Cardiac septum (tissue), 1 donor: Measurements from ENCODE around the gene KRTAP5-5. TPM values are rescaled to one million over a fixed set of nuclear protein-coding genes. Genes with fewer than 3 reads are reported as not detected.
"Not testable (repeated sequence)": the region's sequence is repeated elsewhere in the genome, so short reads cannot be mapped to it uniquely, and the experiment has no call there.

Source experiments
- DNase-seq: peaks from one replicate; pipeline ENCODE4 v3.0.0-alpha.2; 2020; ENCODE audit warnings: low spot score
- intact Hi-C: fragments of 100-400 bp; cut with DNase I; formaldehyde crosslinking; loops from one replicate; pipeline ENCODE4 v1.14.0; 2022
- total RNA-seq: library from RNA; stranded (reverse); fragmentation: NEBNext Ultra II Directional; extraction: Animal tissue kit (Norgen Biotek cat#: 25700); gene quantifications from one replicate; pipeline ENCODE4 v1.2.1, GENCODE V29; 2021
- donor health status: DM: no; HTN: no; CAD: no.

KRTAP5-5 gene
- total RNA-seq, 1 donor from 2014 or later, result not detected

DNA sequence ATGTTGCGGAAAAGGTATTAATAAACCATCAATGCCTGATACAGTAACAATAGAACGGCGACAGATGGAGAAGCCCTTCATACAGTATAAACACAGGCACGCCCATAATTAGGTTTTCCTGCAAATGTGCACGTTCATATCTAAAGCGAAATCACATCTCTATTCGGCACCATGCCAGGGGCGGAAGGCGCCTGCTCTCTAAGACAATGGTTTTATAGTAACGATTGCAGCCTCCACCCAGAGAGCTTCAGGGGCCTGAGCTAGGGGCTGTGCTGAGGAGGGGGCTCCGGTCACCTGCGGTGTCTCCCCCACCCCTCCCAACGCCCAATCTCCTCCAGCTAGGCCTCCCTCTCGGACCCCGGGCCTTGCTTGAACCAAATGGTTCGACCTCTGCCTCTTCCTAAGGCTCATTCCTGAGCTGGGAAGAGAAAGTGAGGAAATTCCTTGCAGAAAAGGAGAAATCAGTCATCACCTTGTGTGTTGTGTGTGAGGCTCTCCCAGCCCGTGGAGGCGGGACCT is 9.6 kb downstream of the KRTAP5-5 start:
- intact Hi-C loops, result no loop called here
- peak; percentile 81 for DNase-seq

DNA sequence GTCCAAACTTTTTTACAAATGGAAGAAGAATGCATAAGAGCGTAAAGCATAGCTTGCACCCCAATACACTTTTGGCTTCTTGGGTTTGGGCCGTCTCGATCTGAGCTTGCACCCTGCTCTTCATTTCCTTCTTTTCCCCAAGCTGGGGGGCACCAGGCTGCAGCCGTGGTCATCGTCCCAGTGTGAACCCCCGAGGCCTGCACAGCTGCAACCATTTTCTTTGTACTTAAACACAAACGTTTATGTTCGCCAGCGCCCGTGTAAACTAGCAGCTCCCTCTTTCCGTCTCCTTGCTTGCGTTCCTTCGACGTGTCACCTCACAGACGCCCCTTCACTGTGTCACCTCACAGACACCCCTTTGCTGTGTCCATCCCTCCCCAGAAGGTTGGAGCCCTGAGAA is 10.1 kb downstream of the KRTAP5-5 start:
- DNase-seq, result no peak
- intact Hi-C loops, result no loop called here

DNA sequence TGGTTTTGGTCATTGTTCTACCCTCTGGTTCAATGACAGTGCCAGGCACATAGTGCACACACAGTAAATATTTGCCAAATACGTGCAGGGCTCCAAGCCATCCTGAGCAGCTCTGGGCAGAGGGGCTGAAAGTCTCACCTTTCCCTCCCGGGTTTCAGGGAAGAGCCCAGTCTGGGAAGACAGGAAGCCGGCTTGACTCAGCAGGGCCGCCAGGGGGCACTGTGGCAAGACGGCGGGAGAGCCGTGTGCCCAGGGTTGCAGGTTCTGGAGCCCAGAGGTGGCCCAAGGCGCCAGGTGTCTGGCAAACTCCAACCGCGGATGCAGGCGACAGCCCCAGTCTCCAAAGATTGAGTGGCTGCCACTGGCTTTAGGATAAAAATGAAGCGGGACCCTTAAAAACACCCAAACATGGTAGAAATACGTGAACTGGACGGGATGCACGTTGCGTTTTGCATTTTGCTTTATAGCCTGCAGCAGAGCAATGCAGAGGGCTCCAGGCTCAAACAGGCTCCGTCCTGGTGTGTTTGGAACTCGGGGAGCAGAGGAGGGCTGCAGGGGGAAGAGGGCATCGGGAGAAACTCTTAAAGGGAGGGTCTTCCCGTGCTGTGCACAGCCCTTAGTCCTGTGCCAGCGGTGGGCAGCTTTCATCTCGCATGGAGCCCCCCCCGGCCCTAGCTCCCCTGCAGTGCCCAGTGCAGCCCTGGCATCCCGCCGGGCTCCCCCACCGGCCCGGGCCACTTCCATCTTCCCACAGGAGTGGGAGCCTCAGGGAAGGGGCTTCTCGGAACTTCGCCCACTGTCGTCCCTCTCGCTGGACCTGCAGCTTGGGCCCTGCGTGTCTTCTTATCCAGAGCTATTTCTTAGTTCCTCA is 10.7 kb downstream of the KRTAP5-5 start:
- intact Hi-C loops, result no loop called here
- DNase-seq, result no peak

DNA sequence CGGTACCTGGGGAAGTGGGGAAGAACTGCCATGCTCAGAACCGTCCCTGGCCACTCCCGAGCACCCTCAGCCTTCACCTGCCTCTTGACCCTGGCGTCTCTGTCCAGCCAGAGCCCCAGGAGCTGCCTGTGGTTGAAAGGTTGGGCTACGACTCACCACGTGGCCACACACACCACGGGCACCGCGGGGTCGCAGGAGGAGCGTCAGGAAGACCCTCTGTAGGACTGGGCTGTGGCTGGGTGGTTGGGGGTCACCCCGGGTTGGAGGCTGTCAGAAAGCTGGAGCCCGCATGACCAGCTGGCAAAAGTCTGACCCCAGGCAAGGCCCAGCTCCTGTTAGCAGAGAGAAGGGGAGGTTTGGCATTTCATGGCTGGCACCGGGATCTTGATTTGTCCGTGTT is 11.5 kb downstream of the KRTAP5-5 start:
- intact Hi-C loops, result no loop called here

DNA sequence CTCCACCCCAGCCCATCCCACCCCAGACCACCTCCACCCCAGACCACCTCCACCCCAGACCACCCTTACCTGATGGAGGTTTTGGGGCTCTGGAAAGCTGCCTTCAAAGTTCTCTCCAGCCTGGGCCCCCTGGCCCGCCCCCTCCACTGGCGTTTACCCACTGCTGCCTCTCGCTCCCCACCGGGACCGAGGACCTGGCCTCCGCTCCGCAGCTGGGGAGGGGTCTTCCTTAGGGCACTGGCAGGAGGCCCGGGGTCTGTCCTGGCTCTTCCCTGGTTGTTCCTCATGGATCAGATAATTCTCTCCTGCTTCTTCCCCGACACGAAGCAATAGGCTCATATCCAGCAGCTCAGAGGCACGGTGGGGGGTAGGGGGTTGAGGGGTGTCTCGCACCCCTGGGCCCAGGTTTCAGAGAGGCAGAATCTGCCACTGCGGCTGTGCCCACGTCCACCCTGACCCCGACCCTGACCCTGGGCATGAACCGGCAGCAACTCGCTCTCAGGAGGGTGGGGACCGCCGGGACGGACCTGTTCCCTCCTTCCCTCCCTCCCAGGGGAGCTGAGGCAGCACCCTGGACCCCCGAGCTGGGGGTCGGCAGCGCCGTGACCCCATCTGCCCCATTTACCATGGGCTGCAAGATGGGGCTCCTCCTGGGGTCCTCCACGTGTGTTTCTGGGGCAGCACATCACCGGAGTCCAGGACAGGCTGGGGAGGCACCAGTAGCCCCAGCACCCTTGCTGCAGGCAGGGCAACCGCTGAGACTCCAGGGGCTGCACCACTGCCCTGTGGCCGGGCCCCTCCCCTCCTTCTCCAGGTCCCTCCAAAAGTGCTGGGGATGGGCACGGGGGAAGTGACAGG is 12.9 kb downstream of the KRTAP5-5 start:
- DNase-seq, result no peak
- intact Hi-C loops, result no loop called here

More for the DNA sequence above, 11.5 kb downstream of the KRTAP5-5 start:
- no peak for DNase-seq

DNA sequence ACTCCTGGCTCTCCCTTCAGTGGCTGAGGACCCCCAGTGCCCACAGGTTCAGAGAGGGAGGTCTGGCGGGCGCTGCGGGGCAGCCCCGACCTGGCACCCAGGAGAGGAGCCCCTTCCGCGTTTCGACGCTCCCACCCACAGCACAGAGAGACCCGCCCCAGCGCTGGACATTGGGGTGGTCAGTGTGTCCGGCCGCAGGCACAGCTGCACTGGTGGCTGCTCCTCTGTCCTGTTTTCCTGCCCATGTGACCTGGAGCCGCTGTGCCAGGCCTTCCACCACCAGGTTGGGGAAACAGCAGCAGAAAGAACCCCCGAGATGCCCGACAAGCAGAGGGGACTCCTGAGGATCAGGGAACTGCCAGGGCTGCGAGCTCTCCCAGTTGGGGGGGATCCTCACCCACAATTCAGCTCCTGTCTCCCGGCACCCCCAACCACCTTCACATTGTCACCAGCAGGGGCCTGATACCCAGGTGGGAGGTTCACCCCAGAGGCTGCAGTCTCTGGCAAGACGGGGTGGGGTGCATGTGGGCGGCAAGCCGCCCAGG is 13.6 kb downstream of the KRTAP5-5 start:
- intact Hi-C loops, result no loop called here
- no peak for DNase-seq

DNA sequence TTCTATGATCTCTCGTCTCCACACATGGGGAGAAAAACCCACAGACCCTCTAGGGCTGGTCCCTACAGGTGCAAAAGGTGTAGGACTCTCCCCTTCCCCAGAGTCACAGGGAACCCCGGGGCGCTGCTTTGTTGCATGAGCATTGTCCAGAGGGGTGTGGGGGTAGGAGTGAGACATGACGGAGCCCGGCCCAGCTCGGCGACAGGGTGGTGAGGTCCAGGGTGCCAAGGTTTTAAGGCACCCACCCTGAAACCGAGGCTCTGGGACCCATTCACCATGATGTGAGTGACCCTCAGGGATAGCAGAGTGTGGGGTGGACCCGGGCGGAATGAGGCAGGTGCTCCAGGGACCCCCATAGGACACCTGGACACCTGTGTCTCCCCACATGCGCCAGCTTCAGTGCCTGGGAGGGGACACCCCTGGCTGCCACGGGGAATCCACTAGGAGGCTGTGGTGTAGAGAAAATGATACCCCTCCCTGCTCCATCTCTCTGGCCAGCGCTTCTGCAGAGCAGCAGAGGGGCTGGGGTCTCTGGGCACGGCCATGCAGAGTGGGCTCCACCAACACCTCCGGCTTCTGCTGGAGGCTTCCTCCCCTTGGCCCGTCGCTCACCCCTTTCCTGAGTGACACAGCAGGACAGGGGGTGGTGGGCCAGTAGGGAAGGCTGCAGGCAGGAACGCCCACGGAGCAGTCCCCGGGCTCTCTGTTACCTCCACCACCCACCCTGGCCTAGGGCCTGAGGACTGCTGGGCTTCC is 15.2 kb downstream of the KRTAP5-5 start:
- intact Hi-C loops, result no loop called here

DNA sequence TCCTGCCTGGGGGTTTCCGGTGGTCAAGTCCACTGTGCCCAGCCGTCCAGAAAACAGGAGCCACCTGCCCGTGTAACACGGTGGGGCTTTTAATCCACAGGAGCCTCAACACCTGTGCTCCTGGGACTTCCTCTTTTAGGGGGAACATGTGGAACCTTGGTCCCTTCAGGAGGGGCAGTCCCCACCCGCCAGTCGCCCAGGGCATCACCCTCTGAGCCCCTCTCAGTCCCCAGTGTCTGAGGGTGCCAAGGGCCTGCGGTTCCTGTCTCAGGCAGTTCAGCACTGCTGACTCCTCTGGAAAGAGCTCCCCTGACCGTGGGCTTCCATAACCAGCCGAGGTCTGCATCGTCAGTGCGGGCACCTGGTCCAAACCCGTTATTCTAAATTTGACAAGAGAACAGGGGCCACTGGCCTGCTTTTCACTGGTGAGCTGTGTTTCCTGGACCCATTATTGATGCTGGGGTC is 15.8 kb downstream of the KRTAP5-5 start:
- DNase-seq, result no peak
- intact Hi-C loops, result no loop called here

More for the DNA sequence above, 15.2 kb downstream of the KRTAP5-5 start:
- no peak for DNase-seq

DNA sequence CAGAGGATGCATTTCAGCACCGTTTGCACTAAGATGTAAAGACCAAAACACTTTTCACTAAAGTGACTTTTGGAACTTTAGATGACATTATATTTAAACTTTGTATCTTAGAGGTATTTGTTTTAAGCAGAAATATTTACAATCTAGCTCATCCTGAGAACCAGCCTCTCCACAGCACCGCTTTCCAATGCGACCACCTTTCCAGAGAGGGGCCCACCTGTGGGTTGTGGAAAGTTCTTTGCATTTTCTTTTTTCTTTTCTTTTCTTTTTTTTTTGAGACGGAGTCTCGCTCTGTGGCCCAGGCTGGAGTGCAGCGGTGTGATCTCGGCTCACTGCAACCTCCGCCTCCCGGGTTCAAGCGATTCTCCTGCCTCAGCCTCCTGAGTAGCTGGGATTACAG is 17.0 kb downstream of the KRTAP5-5 start:
- intact Hi-C loops, result not testable (repeated sequence)

DNA sequence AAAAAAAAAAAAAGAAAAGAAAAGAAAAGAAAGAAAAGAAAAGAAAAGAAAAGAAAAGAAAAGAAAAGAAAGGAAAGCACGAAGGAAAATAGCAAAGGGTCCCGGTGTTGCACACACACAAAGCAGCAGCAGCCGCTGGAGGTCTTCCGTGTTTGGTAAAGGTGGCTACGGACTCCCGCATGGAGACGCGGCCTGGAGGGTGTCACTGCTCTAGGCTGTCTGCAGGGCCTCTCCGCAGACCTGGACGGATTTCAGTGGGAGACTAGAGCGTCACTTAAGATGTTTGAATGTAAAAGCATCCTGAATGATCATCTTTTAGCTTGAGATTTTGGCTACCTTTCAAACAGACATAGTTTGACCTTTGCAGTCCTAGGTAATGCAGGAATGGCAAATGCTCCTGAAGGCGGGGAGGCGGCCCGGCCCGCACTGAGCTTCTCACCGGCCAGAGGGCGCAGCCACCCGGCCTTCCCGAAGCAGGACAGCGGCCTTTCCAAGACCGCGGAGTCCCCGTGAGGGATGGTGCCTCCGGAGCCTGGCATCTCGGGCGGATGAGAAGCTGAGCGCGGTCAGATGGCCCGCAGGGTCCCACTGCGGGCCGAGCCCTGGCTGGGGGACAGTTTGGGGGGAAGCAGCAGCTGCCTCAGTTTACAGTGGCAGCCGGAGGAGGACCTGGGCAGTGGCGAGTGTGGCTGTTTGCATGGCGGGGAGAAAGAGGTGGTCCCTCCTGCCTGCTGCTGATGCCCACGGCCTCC is 18.5 kb downstream of the KRTAP5-5 start:
- DNase-seq, result no peak
- intact Hi-C loops, result no loop called here

More for the DNA sequence above, 17.0 kb downstream of the KRTAP5-5 start:
- not testable (repeated sequence) for DNase-seq

DNA sequence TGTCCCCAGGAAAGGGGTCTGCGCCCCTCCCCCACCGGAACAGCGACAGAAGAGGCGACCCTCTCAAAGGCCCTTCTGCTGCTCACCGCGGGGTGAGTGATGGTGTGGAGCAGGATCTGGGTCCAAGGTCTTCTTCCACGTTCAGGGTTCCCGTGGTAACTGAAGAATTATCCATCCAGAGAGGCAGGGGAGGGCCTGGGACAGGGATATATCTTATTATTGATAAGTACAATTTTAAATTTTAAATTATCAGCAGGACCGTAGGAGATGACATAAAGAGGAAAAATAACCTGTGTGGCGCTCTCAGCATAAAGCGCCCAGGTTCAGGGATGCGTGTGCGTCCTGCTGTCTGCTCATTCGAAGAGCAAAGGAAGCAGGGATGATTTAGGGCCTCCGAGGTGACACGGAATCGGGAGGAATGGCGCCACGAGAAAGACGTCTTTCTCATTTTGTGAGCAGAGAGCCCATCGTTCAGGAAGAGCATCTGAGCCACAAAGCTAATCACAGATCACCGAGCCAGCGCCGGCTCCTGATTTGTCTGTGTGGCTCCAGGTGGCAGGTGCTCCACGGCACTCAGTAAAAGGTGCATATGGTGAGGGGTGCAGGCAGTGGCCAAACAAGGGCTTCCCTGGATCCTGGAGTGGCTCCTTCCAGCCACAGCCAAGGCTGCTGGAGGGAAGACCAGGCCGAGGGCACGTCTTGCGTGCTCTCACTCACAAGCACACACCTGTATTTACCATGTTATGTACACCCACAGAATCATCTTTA is 19.3 kb downstream of the KRTAP5-5 start:
- DNase-seq, result no peak
- intact Hi-C loops, result no loop called here

DNA sequence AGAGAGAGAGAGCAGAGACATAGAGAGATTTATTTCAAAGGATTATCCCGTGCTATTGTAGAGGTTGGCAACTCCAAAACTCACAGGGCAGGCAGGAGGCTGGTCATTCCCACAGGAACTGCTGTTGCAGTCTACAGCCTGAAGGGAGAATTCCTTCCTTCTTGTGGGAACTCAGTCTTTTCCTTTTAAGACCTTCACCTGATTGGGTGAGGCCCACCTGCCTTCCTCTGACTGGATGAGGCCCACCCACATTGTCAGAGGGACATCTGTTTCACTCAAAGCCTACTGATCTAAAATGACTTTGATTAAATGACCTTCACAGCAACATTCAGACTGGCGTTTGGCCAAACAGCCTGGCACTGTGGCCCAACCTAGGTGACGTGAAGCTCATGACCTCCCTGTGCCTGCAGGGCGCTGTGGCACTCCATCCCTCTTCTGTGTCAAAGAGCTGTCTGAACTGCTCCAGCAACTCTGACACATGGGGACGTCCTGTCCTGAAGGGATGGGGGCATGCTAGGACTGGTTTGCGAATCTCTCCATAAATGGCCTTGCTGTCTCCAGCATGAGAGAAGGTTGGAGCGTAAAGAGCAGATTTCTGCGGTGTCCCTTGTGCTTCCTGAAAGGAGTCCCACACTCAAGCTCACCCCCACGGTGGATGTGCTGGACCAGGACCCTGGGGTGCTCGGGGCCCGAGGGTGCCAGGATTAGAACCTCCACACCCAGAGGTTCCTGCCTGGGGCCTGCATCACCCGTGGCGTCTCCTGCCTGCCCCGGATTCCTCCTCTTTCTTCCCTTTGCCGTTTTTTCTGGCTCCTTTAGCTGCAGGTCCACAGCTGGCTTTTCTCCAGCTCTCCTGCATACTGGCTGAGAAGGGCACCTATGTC is 20.7 kb downstream of the KRTAP5-5 start:
- DNase-seq, result peak; percentile 72
- intact Hi-C loops, result no loop called here

DNA sequence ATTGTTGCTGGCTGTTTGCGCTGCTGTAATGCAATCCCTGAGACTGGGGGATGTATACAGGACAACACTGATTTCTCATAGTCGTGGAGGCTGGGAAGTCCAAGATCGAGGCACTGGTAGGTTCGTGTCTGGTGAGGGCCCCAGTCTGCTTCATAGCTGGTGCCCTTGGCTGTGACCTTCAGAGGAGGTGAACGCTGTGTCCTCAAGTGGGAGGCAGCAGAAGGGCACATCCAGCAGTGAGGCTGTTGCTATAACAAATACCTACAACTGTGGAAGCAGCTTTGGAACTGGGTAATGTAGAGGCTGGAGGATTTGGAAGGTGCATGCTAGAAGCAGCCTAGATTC is 21.3 kb downstream of the KRTAP5-5 start:
- intact Hi-C loops, result no loop called here
- DNase-seq, result no peak

DNA sequence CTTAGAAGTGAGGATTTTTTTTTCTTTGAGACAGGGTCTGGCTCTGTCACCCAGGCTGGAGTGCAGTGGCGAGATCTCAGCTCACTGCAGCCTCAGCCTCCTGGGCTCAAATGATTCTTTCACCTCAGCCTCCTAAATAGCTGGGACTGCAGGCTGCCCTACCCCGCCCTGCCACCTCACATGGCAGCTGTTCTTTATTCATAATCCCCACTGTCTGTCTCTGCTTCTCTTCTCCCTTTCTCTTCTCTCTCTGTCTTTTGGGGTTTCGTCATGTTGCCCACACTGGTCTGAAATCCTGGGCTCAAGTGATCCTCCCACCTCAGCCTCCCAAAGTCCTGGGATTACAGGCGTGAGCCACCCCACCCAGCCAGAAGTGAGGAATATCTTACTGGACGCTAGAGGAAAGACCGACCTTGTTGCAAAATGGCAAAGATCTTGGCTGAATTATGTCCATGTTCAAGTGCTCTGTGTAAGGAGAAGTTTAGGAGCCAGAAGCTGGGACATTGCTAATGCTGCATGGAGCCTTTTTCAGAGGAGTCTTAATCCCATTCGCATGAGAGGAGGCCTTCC is 21.9 kb downstream of the KRTAP5-5 start:
- intact Hi-C loops, result no loop called here
- no peak for DNase-seq

DNA sequence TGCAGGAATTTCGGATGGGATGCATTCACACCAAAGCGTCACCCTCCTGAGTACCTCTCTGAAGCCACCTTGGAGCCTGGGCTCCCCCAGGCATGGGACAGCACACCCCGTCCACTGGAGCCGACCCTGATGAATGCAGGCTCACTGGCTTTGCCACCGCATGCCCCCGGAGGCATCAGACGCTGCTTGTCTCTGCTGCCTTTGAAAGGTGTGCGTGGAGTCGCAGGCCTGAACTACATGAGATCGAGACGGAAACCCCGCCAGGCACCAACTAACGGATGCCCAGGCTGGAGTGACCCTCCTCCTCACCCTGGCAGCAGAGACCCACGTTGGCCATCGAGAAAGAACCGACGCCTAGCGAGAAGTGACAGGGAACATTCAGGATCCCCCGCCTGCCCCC is 22.5 kb downstream of the KRTAP5-5 start:
- DNase-seq, result no peak
- intact Hi-C loops, result loop anchor here (2.0 kb wide), 3 partner anchors 43 to 501 kb away; no protein-coding TSS in a partner anchor

DNA sequence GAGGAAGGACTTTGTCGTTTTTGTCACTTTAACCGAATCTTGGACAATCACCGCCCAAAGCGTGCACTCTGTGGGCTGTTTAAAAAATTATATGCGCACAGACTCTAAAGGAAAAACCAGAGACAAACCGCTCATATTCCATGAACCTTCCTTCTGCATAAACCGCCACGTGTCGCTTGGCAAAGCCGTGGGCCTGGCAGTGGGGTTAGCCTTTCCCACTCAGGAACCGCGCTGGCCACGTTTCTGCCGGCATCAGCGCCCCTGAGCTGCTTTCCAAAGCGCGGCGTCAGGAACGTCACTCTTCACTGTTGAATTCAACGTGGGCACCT is 22.8 kb downstream of the KRTAP5-5 start:
- no peak for DNase-seq
- intact Hi-C loops, result loop anchor here (2.0 kb wide), 3 partner anchors 42 to 500 kb away; no protein-coding TSS in a partner anchor
